H9 (cell line): ENCODE measurements around the gene ENPP7. TPM values are rescaled to one million over a fixed set of nuclear protein-coding genes. Genes with fewer than 3 reads are reported as not detected.

Source experiments
- DNase-seq: peaks from one replicate; pipeline ENCODE4 v3.0.0-alpha.2; 2017
- H2AFZ ChIP-seq: one replicate; pipeline ENCODE4 v1.6.1; 2013; ENCODE audit warnings: mild to moderate bottlenecking, low read length, control low read depth, moderate library complexity
- H2AK5ac ChIP-seq: 2 replicates; pipeline ENCODE4 v1.6.1; 2013; ENCODE audit warnings: low read length, control low read depth, mixed read lengths; ENCODE audit not compliant: insufficient read length
- H2BK120ac ChIP-seq: one replicate; pipeline ENCODE4 v1.6.1; 2013; ENCODE audit warnings: low read depth, mild to moderate bottlenecking, low read length, control low read depth, inconsistent platforms; ENCODE audit not compliant: poor library complexity, severe bottlenecking
- H2BK12ac ChIP-seq: 2 replicates; pipeline ENCODE4 v1.6.1; 2013; ENCODE audit warnings: low read length, control low read depth, mixed read lengths, low read depth; ENCODE audit not compliant: insufficient read length
- H2BK15ac ChIP-seq: 2 replicates; pipeline ENCODE4 v1.6.1; 2013; ENCODE audit warnings: low read depth, low read length, control low read depth
- H2BK20ac ChIP-seq: one replicate; pipeline ENCODE4 v1.6.1; 2013; ENCODE audit warnings: low read depth, mild to moderate bottlenecking, low read length, control low read depth, inconsistent platforms; ENCODE audit not compliant: poor library complexity, severe bottlenecking
- H2BK5ac ChIP-seq: 2 replicates; pipeline ENCODE4 v1.6.1; 2013; ENCODE audit warnings: low read length, control low read depth, mixed read lengths; ENCODE audit not compliant: insufficient read length
- H3K14ac ChIP-seq: 2 replicates; pipeline ENCODE4 v1.6.1; 2013; ENCODE audit warnings: low read length, control low read depth; ENCODE audit not compliant: insufficient read depth
- H3K18ac ChIP-seq: 2 replicates; pipeline ENCODE4 v1.6.1; 2013; ENCODE audit warnings: low read depth, mild to moderate bottlenecking, mixed read lengths, low read length, control low read depth; ENCODE audit not compliant: insufficient read length
- H3K23ac ChIP-seq: 2 replicates; pipeline ENCODE4 v1.6.1; 2013; ENCODE audit warnings: low read length, control low read depth, mixed read lengths, low read depth; ENCODE audit not compliant: insufficient read length
- H3K23me2 ChIP-seq: 2 replicates; pipeline ENCODE4 v1.6.1; 2013; ENCODE audit warnings: low read depth, mild to moderate bottlenecking, mixed read lengths, low read length, control low read depth; ENCODE audit not compliant: insufficient read length, poor library complexity, severe bottlenecking
- H3K27ac ChIP-seq: 2 replicates; pipeline ENCODE4 v1.5.1; 2013; ENCODE audit warnings: low read length, control low read depth, mixed read lengths, low read depth; ENCODE audit not compliant: insufficient read length
- H3K27me3 ChIP-seq: 2 replicates; pipeline ENCODE4 v1.6.1; 2013; ENCODE audit warnings: low read length, control low read depth, inconsistent platforms; ENCODE audit not compliant: insufficient read depth
- H3K4ac ChIP-seq: 2 replicates; pipeline ENCODE4 v1.6.1; 2013; ENCODE audit warnings: low read depth, mild to moderate bottlenecking, control low read depth, inconsistent platforms, low read length, moderate library complexity
- H3K4me1 ChIP-seq: 2 replicates; pipeline ENCODE4 v1.6.1; 2013; ENCODE audit warnings: low read length, control low read depth, inconsistent platforms; ENCODE audit not compliant: insufficient read depth
- H3K4me2 ChIP-seq: 2 replicates; pipeline ENCODE4 v1.6.1; 2013; ENCODE audit warnings: low read length, control low read depth, mixed read lengths; ENCODE audit not compliant: insufficient read length, insufficient read depth
- H3K56ac ChIP-seq: 2 replicates; pipeline ENCODE4 v1.6.1; 2013; ENCODE audit warnings: low read depth, mild to moderate bottlenecking, mixed read lengths, low read length, control low read depth; ENCODE audit not compliant: insufficient read length
- H3K79me1 ChIP-seq: 2 replicates; pipeline ENCODE4 v1.6.1; 2013; ENCODE audit warnings: low read depth, mild to moderate bottlenecking, moderate library complexity, low read length, control low read depth, inconsistent platforms; ENCODE audit not compliant: insufficient read depth, poor library complexity, severe bottlenecking
- H3K79me2 ChIP-seq: 2 replicates; pipeline ENCODE4 v1.6.1; 2013; ENCODE audit warnings: low read length, control low read depth, inconsistent platforms; ENCODE audit not compliant: insufficient read depth
- H3K9ac ChIP-seq: 2 replicates; pipeline ENCODE4 v1.6.1; 2013; ENCODE audit warnings: low read length, control low read depth, mixed read lengths; ENCODE audit not compliant: insufficient read length; ENCODE audit errors: extremely low read depth
- H3K9me3 ChIP-seq: one replicate; pipeline ENCODE4 v1.6.1; 2013; ENCODE audit warnings: low read depth, low read length, inconsistent platforms; ENCODE audit not compliant: control insufficient read depth
- H3T11ph ChIP-seq: one replicate; pipeline ENCODE4 v1.6.1; 2013; ENCODE audit warnings: mild to moderate bottlenecking, low read length, control low read depth, inconsistent platforms
- H4K20me1 ChIP-seq: one replicate; pipeline ENCODE4 v1.6.1; 2013; ENCODE audit not compliant: control insufficient read depth, insufficient read length, insufficient read depth
- H4K5ac ChIP-seq: 2 replicates; pipeline ENCODE4 v1.6.1; 2013; ENCODE audit warnings: low read depth, mild to moderate bottlenecking, mixed read lengths, low read length, control low read depth; ENCODE audit not compliant: insufficient read length
- H4K8ac ChIP-seq: replicated peaks from 2 replicates; pipeline ENCODE4 v1.6.1; 2013; ENCODE audit warnings: low read length, control low read depth, mixed read lengths, low read depth; ENCODE audit not compliant: insufficient read length
- H4K91ac ChIP-seq: 2 replicates; pipeline ENCODE4 v1.6.1; 2013; ENCODE audit warnings: low read depth, mild to moderate bottlenecking, moderate library complexity, mixed read lengths, low read length, control low read depth; ENCODE audit not compliant: insufficient read length
- H3K27ac Mint-ChIP-seq, 3 experiments: 2 replicates in 2 of 3; 3 replicates in 1 of 3; pipeline ENCODE4 v1.8.0; 2020 to 2021; ENCODE audit warnings: mixed read lengths in 3 of 3, mild to moderate bottlenecking in 1 of 3, moderate library complexity in 1 of 3
- H3K27me3 Mint-ChIP-seq: 2 replicates; pipeline ENCODE4 v1.8.0; 2021; ENCODE audit warnings: low read depth, mild to moderate bottlenecking, moderate library complexity, mixed read lengths
- H3K36me3 Mint-ChIP-seq, 3 experiments: 2 replicates in 2 of 3; 3 replicates in 1 of 3; pipeline ENCODE4 v1.8.0; 2020 to 2021; ENCODE audit warnings: low read depth in 3 of 3, mixed read lengths in 3 of 3; ENCODE audit not compliant: insufficient read depth in 1 of 3
- H3K4me1 Mint-ChIP-seq, 2 experiments: 2 replicates each; pipeline ENCODE4 v1.8.0; 2020; ENCODE audit warnings: mixed read lengths in 2 of 2
- H3K4me3 Mint-ChIP-seq, 2 experiments: 2 replicates in 1 of 2; 3 replicates in 1 of 2; pipeline ENCODE4 v1.8.0; 2020 to 2021; ENCODE audit warnings: mild to moderate bottlenecking in 2 of 2, mixed read lengths in 2 of 2, moderate library complexity in 1 of 2
- H3K9me3 Mint-ChIP-seq, 2 experiments: 2 replicates in 1 of 2; 3 replicates in 1 of 2; pipeline ENCODE4 v1.8.0; 2020; ENCODE audit warnings: mild to moderate bottlenecking in 2 of 2, mixed read lengths in 2 of 2, moderate library complexity in 1 of 2
- WGBS: extraction: QIAGEN DNeasy Blood & Tissue Kit; methylation state at CpG from one replicate; pipeline ENCODE4 v1.1.7; 2013; ENCODE audit warnings: missing lambda C conversion rate, low lambda C conversion rate, mixed read lengths; ENCODE audit not compliant: insufficient read length; ENCODE audit errors: extremely low coverage; 5-methylcytosine and 5-hydroxymethylcytosine counted together
- total RNA-seq: library from RNA; stranded (reverse); gene quantifications from 2 replicates; pipeline ENCODE4 v1.2.1, GENCODE V29; 2021
- TF ChIP-seq, protein P1 (sequence below): fragments of 200-600 bp; sonication (generic); conservative IDR thresholded peaks from 3 replicates; pipeline ENCODE4 v1.8.0; 2021; ENCODE audit warnings: antibody characterized with exemption, mild to moderate bottlenecking

ENPP7 gene
- total RNA-seq, 1 experiment from 2014 or later = not detected

DNA sequence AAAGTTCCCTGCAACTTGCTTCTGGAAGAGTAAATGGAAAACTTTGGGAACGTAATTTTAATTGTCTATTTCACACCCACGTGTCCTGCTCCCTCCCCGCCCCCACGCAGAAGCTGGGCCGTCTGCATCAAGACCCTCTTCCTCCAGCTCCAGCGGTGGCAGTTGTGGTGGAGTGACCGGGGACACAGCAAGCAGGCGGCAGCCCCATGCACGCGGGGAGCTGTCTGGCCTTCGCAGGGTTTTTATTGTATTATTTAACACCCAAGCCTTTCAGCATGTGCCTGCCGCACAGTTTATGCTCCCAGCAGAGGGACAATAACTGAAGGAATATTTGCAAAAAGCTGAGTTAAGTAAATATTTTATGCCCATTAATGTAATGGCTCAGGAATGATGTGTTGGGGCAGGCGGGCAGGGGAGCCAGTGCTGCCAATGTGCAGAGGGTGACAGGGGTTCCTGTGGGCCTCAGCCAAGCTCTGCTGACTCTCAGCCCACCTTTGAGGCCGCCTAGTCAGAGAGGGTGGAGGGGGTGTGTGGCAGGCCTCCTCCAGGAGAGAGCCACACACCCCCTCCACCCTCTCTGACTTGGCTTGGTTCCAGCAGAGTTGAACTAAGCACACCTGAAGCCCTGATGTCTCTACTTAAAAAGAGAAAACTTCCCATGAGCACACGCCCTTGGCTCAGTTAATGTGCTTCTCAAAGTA lies 32.4 kb upstream of the ENPP7 start:
- H2BK5ac ChIP-seq = no peak overlapping the region
- no peak overlapping the region for H2BK12ac ChIP-seq
- H3K23me2 ChIP-seq = no peaks in the 10 kb centered on the region
- no peak overlapping the region for H3K9ac ChIP-seq
- no peak overlapping the region for H3K18ac ChIP-seq
- H3K27me3 Mint-ChIP-seq = peaks cover 4% of the 10 kb centered on the region
- no peak for DNase-seq
- no peak overlapping the region for H2AFZ ChIP-seq
- no peaks in the 10 kb centered on the region for H3K9me3 ChIP-seq
- H3K9me3 Mint-ChIP-seq = no peaks in the 10 kb centered on the region; a peak in 1 of 5 replicates
- H3K4me1 ChIP-seq = peaks cover 6% of the 10 kb centered on the region; the same call in 1 of the 2 replicates
- H3K79me2 ChIP-seq = no peaks in the 10 kb centered on the region
- no CpG with 5 or more reads among the region's 15 CpGs for WGBS
- H4K91ac ChIP-seq = no peak overlapping the region
- TF ChIP-seq, protein P1, sequence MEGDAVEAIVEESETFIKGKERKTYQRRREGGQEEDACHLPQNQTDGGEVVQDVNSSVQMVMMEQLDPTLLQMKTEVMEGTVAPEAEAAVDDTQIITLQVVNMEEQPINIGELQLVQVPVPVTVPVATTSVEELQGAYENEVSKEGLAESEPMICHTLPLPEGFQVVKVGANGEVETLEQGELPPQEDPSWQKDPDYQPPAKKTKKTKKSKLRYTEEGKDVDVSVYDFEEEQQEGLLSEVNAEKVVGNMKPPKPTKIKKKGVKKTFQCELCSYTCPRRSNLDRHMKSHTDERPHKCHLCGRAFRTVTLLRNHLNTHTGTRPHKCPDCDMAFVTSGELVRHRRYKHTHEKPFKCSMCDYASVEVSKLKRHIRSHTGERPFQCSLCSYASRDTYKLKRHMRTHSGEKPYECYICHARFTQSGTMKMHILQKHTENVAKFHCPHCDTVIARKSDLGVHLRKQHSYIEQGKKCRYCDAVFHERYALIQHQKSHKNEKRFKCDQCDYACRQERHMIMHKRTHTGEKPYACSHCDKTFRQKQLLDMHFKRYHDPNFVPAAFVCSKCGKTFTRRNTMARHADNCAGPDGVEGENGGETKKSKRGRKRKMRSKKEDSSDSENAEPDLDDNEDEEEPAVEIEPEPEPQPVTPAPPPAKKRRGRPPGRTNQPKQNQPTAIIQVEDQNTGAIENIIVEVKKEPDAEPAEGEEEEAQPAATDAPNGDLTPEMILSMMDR = no peak
- no peak overlapping the region for H3K27ac Mint-ChIP-seq
- H3K4me3 Mint-ChIP-seq = no peak overlapping the region
- H2AK5ac ChIP-seq = no peak overlapping the region
- H3K23ac ChIP-seq = no peak overlapping the region
- no peak overlapping the region for H4K5ac ChIP-seq
- no peak overlapping the region for H3K56ac ChIP-seq
- no peaks in the 10 kb centered on the region for H4K20me1 ChIP-seq
- no peak overlapping the region for H4K8ac ChIP-seq
- H3K27ac ChIP-seq = no peak overlapping the region
- no peak overlapping the region for H2BK20ac ChIP-seq
- H3T11ph ChIP-seq = no peak overlapping the region
- H3K4me1 Mint-ChIP-seq = peaks cover 19 to 59% of the 10 kb centered on the region in 2 experiments
- no peaks in the 10 kb centered on the region for H3K79me1 ChIP-seq
- H3K4ac ChIP-seq = no peak overlapping the region
- no peak overlapping the region for H2BK120ac ChIP-seq
- no peaks in the 10 kb centered on the region for H3K36me3 Mint-ChIP-seq
- H3K14ac ChIP-seq = no peak overlapping the region
- no peaks in the 10 kb centered on the region for H3K27me3 ChIP-seq
- no peak overlapping the region for H2BK15ac ChIP-seq
- H3K4me2 ChIP-seq = no peak overlapping the region
